HUES64 (cell line): ENCODE results near the gene TOR1AIP1.
"Not testable (repeated sequence)": the region's sequence is repeated elsewhere in the genome, so short reads cannot be mapped to it uniquely, and the experiment has no call there.

Experiments
- H3K27ac ChIP-seq: 2 replicates; pipeline ENCODE4 v1.7.0; 2013; ENCODE audit warnings: low read depth, low read length, inconsistent platforms
- H3K27me3 ChIP-seq: 2 replicates; pipeline ENCODE4 v1.6.1; 2013; ENCODE audit warnings: mild to moderate bottlenecking, low read length; ENCODE audit not compliant: insufficient read depth
- H3K36me3 ChIP-seq: 2 replicates; pipeline ENCODE4 v1.6.1; 2013; ENCODE audit warnings: mild to moderate bottlenecking, low read length; ENCODE audit not compliant: insufficient read depth
- H3K4me1 ChIP-seq: 2 replicates; pipeline ENCODE4 v1.6.1; 2013; ENCODE audit warnings: mild to moderate bottlenecking, low read length, moderate library complexity; ENCODE audit not compliant: insufficient read depth
- H3K4me3 ChIP-seq: 2 replicates; pipeline ENCODE4 v1.5.1; 2013; ENCODE audit warnings: mild to moderate bottlenecking, low read length, moderate library complexity
- H3K9ac ChIP-seq: 2 replicates; pipeline ENCODE4 v1.6.1; 2013; ENCODE audit warnings: mild to moderate bottlenecking, low read depth, low read length
- H3K9me3 ChIP-seq: 2 replicates; pipeline ENCODE4 v1.6.1; 2013; ENCODE audit warnings: low read depth, low read length; ENCODE audit not compliant: insufficient read depth
- WGBS: fragments of 150-250, 120-280 bp; methylation state at CpG from one replicate; pipeline ENCODE4 v1.1.7; 2013; ENCODE audit warnings: missing lambda C conversion rate; 5-methylcytosine and 5-hydroxymethylcytosine counted together

TOR1AIP1 gene

DNA sequence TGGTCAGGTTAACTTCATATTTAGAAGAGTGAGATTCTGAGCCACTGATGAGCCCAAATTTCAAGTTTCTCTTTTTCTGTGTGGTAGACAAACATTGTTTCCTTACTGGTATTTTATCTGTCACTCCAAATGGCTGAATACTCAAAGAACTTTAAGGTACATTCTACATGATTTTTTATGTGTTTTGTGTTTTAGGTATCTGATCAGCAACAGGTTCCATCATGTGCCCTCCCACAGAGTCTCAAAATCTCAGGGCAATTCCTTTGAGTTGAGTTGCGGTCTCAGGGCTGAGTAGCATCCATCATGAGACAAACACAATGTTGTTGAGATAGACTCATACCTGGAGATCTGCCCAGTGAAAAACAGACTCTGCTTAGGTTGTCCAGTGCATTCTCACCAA lies 57.9 kb downstream of the TOR1AIP1 start:
- H3K9me3 ChIP-seq = no peaks in the 10 kb centered on the region
- H3K36me3 ChIP-seq = no peaks in the 10 kb centered on the region
- H3K27ac ChIP-seq = no peak overlapping the region
- H3K4me3 ChIP-seq = no peak overlapping the region
- no peaks in the 10 kb centered on the region for H3K27me3 ChIP-seq
- 90% methylated on average over 1 of the region's 1 CpG for WGBS
- H3K9ac ChIP-seq = no peak overlapping the region
- no peaks in the 10 kb centered on the region for H3K4me1 ChIP-seq

DNA sequence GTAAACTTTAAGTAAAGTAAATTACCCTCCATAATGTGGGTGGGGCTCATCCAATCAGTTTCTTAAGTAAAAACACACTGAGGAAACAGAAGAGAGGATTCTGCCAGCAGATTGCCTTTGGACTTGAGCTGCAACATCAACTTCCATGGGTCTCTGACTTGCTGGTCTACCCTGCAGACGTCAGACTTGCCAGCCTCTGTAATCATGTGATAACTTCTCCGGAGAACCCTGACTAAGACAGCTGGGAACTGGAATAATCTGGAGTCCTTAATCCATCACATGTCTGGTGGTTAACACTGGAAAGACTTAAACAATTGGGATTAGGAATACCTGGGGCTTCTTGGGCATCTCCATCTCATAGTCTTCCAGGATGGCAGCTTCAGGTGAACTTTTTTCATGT lies 59.4 kb downstream of the TOR1AIP1 start:
- no peak overlapping the region for H3K27ac ChIP-seq
- H3K27me3 ChIP-seq = no peaks in the 10 kb centered on the region
- no peaks in the 10 kb centered on the region for H3K4me1 ChIP-seq
- H3K36me3 ChIP-seq = no peaks in the 10 kb centered on the region
- H3K9me3 ChIP-seq = no peaks in the 10 kb centered on the region
- 87% methylated on average over 2 of the region's 2 CpGs for WGBS
- H3K9ac ChIP-seq = no peak overlapping the region
- H3K4me3 ChIP-seq = no peak overlapping the region

- no peak overlapping the region for H3K4me3 ChIP-seq
- 94% methylated on average over 7 of the region's 7 CpGs for whole genome bisulfite sequencing
- no peak overlapping the region for H3K27ac ChIP-seq
- H3K4me1 ChIP-seq = no peaks in the 10 kb centered on the region
- no peaks in the 10 kb centered on the region for H3K9me3 ChIP-seq
- H3K9ac ChIP-seq = no peak overlapping the region
- H3K36me3 ChIP-seq = no peaks in the 10 kb centered on the region
- H3K27me3 ChIP-seq = no peaks in the 10 kb centered on the region
These were observed 68.6 kb downstream of the TOR1AIP1 start for GRCh38 chr1:179950651-179951050.

GRCh38 chr1:179951383-179952144 lies 69.5 kb downstream of the TOR1AIP1 start:
- Histone ChIP-seq H3K4me3 (no peak overlapping the region), H3K36me3 (no peaks in the 10 kb centered on the region), H3K27me3 (no peaks in the 10 kb centered on the region), H3K4me1 (peaks cover 7% of the 10 kb centered on the region), H3K9me3 (no peaks in the 10 kb centered on the region), H3K27ac (no peak overlapping the region), H3K9ac (no peak overlapping the region)
- 93% methylated on average over 10 of the region's 10 CpGs for WGBS

DNA sequence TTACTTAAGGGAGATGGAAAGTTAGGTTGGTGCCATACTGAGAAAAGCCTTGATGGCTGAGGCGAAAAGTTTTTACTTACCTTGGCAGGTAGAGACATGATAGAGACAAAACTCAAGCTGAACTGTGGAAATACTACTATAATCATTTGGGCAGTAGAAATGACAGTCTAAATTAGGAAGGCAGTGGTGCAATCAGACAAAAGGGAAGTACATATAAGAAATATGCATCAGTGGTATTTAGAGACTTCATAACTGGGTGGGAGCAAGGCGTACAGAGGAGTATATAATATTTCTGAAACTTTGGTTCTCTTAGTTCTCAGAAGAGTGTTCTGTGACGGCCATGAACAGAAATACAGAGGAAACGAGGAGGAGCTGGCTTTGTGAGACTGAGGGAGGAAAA lies 70.1 kb downstream of the TOR1AIP1 start:
- no peak overlapping the region for H3K27ac ChIP-seq
- H3K9ac ChIP-seq = no peak overlapping the region
- H3K4me1 ChIP-seq = peaks cover 9% of the 10 kb centered on the region
- H3K9me3 ChIP-seq = no peaks in the 10 kb centered on the region
- H3K4me3 ChIP-seq = no peak overlapping the region
- WGBS = 95% methylated on average over 4 of the region's 4 CpGs
- no peaks in the 10 kb centered on the region for H3K27me3 ChIP-seq
- no peaks in the 10 kb centered on the region for H3K36me3 ChIP-seq

DNA sequence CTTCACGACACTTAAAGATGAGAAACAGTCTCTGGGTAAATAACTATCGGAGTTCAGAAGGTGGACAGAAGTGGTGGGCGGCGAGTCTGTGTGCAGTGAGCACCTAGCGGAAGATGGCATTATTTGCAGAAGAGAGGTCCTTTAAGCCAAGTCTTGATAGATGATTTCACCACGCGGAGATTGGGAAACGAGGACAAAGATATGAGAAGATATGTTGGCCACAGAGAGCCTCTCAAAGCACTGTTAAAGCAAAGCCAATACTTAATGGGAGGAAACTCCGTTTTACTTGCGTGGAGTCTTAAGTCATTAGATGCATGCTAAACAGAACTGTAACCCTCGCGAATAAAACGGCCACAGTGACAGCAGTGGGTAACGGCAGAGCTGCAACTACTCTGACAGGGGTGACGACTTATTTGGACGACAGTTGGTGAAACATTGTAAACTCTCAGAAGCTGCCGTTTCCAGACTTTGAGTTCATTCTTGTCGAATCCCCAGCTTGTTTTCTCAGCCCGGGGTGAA lies 71.9 kb downstream of the TOR1AIP1 start:
- Histone ChIP-seq H3K9ac (peak overlapping the region; percentile 61), H3K27me3 (no peaks in the 10 kb centered on the region), H3K27ac (peak overlapping the region; percentile 27; the same call in 1 of the 2 replicates), H3K36me3 (no peaks in the 10 kb centered on the region), H3K4me3 (peak overlapping the region; percentile 73), H3K4me1 (peaks cover 9% of the 10 kb centered on the region), H3K9me3 (no peaks in the 10 kb centered on the region)
- WGBS = 10% methylated on average over 19 of the region's 19 CpGs

GRCh38 chr1:179954493-179955286 lies 72.6 kb downstream of the TOR1AIP1 start, which contains the start of gene CEP350:
Gene CEP350 (plus strand): TSS chr1:179954810. CDS start chr1:179986182, 31,372 bp downstream.
- Histone ChIP-seq H3K4me3 (peak within 1 kb of the TSS; percentile 73), H3K9me3 (no peaks in the 10 kb centered on the region), H3K27ac (peak within 1 kb of the TSS; percentile 86), H3K9ac (peak within 1 kb of the TSS; percentile 85), H3K27me3 (no peaks in the 10 kb centered on the region), H3K36me3 (no peaks in the 10 kb centered on the region), H3K4me1 (peaks cover 9% of the 10 kb centered on the region)
- under 1% methylated on average over 72 of the region's 72 CpGs for WGBS

DNA sequence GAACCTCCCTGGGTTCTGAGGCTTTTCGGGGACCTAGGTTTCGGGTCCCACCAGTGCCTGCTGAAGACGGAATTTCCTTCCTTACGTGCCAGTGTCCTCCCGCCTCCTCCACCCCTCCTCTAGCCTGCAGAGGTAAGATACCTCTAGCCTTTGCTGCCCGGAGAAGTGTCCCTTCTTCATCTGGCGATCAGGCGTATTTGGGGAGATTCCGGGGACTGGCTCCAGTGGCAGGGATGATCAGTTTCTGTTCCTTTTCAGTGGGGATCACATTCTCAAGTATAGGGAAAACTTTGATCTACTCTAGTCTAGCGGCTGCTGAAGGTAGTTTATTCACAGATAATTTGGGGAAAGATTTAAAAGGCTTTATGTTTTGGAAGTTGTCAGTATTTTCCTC lies 73.2 kb downstream of the TOR1AIP1 start:
- Histone ChIP-seq H3K4me3 (peak overlapping the region; percentile 73), H3K27ac (peak overlapping the region; percentile 86), H3K27me3 (no peaks in the 10 kb centered on the region), H3K9me3 (no peaks in the 10 kb centered on the region), H3K9ac (peak overlapping the region; percentile 85), H3K4me1 (peaks cover 9% of the 10 kb centered on the region), H3K36me3 (no peaks in the 10 kb centered on the region)
- WGBS = under 1% methylated on average over 10 of the region's 10 CpGs

- H3K36me3 ChIP-seq = no peaks in the 10 kb centered on the region
- H3K27me3 ChIP-seq = no peaks in the 10 kb centered on the region
- no peak overlapping the region for H3K27ac ChIP-seq
- peak overlapping the region; percentile 73 for H3K4me3 ChIP-seq
- no peaks in the 10 kb centered on the region for H3K9me3 ChIP-seq
- WGBS = 12% methylated on average over 3 of the region's 3 CpGs
- H3K4me1 ChIP-seq = peaks cover 9% of the 10 kb centered on the region
- H3K9ac ChIP-seq = peak overlapping the region; percentile 85
These were observed 73.6 kb downstream of the TOR1AIP1 start for GRCh38 chr1:179955731-179956130.

GRCh38 chr1:179958359-179958758 lies 76.3 kb downstream of the TOR1AIP1 start:
- H3K4me3 ChIP-seq = no peak overlapping the region
- 83% methylated on average over 3 of the region's 3 CpGs for WGBS
- no peaks in the 10 kb centered on the region for H3K36me3 ChIP-seq
- H3K27me3 ChIP-seq = no peaks in the 10 kb centered on the region
- H3K9me3 ChIP-seq = no peaks in the 10 kb centered on the region
- peaks cover 9% of the 10 kb centered on the region for H3K4me1 ChIP-seq
- H3K27ac ChIP-seq = no peak overlapping the region
- H3K9ac ChIP-seq = no peak overlapping the region

DNA sequence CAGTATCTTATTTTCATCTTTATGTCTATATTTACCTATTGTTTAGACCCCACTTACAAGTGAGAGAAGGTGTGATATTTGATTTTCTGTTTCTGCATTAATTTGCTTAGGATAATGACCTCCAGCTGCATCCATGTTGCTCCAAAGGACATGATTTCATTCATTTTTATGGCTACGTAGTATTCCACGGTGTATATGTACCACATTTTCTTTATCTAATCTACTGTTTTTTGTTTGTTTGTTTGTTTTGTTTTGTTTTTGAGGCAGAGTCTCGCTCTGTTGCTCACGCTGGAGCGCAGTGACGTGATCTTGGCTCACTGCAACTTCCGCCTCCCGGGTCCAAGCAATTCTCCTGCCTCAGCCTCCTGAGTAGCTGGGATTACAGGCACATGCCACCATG lies 80.1 kb downstream of the TOR1AIP1 start:
- H3K9ac ChIP-seq, H3K4me1 ChIP-seq, H3K27ac ChIP-seq, H3K4me3 ChIP-seq, H3K36me3 ChIP-seq, H3K9me3 ChIP-seq, H3K27me3 ChIP-seq: not testable (repeated sequence)
- 97% methylated on average over 8 of the region's 8 CpGs for WGBS
